ENCODE data around the gene UIMC1. TPM values are rescaled to one million over a fixed set of nuclear protein-coding genes. Genes with fewer than 3 reads are reported as not detected.

UIMC1 gene
- total RNA-seq, 1 donor from 2014 or later, result 72.5 TPM

DNA sequence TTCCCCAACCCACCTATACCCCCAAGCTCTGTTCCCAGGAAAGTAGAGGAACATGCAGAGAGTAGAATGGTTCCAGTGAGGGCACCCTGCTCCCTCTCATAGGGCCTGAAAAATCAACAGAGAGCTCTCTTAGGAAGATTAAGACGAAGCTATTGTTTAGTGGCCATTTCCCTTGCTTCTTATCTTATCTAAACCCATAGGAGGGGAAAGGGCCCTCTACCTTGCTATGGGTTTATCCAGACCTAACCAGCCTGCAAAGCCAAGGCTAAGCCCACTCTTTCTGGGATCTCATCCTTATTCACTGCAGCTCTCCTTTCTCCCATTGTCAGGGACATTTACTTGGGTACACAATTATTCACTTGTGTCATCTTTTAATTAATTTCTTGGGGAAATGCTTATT lies 68.1 kb downstream of the UIMC1 start:
- DNase-seq (no peak), ATAC-seq (ENCODE audit: low read depth) (no peak)
- ChIA-PET POLR2A (no interaction called here), CTCF (no interaction called here)
- TF ChIP-seq, protein P1, sequence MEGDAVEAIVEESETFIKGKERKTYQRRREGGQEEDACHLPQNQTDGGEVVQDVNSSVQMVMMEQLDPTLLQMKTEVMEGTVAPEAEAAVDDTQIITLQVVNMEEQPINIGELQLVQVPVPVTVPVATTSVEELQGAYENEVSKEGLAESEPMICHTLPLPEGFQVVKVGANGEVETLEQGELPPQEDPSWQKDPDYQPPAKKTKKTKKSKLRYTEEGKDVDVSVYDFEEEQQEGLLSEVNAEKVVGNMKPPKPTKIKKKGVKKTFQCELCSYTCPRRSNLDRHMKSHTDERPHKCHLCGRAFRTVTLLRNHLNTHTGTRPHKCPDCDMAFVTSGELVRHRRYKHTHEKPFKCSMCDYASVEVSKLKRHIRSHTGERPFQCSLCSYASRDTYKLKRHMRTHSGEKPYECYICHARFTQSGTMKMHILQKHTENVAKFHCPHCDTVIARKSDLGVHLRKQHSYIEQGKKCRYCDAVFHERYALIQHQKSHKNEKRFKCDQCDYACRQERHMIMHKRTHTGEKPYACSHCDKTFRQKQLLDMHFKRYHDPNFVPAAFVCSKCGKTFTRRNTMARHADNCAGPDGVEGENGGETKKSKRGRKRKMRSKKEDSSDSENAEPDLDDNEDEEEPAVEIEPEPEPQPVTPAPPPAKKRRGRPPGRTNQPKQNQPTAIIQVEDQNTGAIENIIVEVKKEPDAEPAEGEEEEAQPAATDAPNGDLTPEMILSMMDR (IDR thresholded peaks at IDR 0.05), result no peak
- Mint-ChIP-seq H3K27me3 (no peaks in the 10 kb centered on the region), H3K4me1 (no peaks in the 10 kb centered on the region), H3K4me3 (no peak overlapping the region), H3K9me3 (no peaks in the 10 kb centered on the region), H3K27ac (no peak overlapping the region), H3K36me3 (ENCODE audit: low read depth) (peaks cover 80% of the 10 kb centered on the region)
- intact Hi-C loops (cut with micrococcal nuclease), result no loop called here

DNA sequence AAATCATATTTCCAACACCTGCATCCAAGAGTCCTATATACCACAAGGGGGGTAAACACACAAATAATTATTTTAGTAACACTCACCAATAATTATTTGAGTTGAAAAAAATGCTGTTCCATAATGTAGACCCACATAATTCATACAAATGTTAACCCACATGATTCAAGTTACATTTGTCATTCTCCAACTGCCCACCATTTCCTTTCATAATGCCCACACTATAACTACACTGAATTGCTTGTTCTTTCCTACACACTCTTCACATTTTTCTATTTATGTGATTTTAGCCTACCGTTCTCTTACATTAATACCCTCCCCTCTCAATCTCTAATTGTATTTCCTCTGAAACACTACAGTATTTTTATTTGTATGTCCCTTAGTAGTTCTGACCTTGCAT lies 71.6 kb downstream of the UIMC1 start:
- H3K4me1 Mint-ChIP-seq, result peaks cover 12% of the 10 kb centered on the region
- H3K4me3 Mint-ChIP-seq, result no peak overlapping the region
- H3K27ac Mint-ChIP-seq, result no peak overlapping the region
- CTCF ChIA-PET, result no interaction called here
- intact Hi-C loops (cut with micrococcal nuclease), result no loop called here
- POLR2A ChIA-PET, result no interaction called here
- H3K27me3 Mint-ChIP-seq, result no peaks in the 10 kb centered on the region
- ATAC-seq (ENCODE audit: low read depth) (no peak), DNase-seq (no peak)
- no peaks in the 10 kb centered on the region for H3K9me3 Mint-ChIP-seq
- TF ChIP-seq, protein P1 (IDR thresholded peaks at IDR 0.05), result no peak
- H3K36me3 Mint-ChIP-seq (ENCODE audit: low read depth), result peaks cover 85% of the 10 kb centered on the region

DNA sequence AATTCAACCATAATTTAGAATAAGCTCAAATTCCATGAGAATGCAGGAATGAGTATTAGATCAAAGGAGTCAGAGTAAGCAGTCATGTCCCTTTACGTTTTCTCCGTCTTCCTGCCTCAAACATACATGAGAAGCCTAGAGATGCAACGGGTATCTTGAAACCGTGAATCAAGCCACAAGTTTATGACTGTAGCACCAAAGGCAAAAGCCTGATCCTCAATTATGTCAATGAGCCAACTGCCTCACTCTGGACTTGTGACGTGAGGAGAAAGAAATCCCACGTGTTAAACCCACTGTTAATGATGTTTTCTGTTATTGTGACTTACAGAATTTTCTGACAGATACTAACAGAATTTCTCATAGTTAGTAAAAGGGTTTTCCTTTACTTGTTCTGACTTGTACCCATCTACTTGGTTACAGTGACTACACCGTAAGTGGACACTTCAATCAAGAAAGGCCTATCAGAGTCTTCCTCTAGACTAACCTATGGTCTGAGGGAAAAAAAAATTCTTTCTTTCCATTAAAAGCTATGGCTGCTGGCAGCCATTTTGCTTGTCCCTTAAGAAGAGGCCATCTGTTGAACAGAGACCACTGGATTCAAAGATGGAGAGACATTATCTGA lies 72.2 kb downstream of the UIMC1 start:
- no peaks in the 10 kb centered on the region for H3K27me3 Mint-ChIP-seq
- ATAC-seq (ENCODE audit: low read depth) (no peak), DNase-seq (no peak)
- peaks cover 12% of the 10 kb centered on the region for H3K4me1 Mint-ChIP-seq
- TF ChIP-seq, protein P1 (IDR thresholded peaks at IDR 0.05), result no peak
- no peak overlapping the region for H3K27ac Mint-ChIP-seq
- no peak overlapping the region for H3K4me3 Mint-ChIP-seq
- ChIA-PET POLR2A (no interaction called here), CTCF (no interaction called here)
- intact Hi-C loops (cut with micrococcal nuclease), result no loop called here
- H3K36me3 Mint-ChIP-seq (ENCODE audit: low read depth), result peaks cover 82% of the 10 kb centered on the region
- no peaks in the 10 kb centered on the region for H3K9me3 Mint-ChIP-seq

DNA sequence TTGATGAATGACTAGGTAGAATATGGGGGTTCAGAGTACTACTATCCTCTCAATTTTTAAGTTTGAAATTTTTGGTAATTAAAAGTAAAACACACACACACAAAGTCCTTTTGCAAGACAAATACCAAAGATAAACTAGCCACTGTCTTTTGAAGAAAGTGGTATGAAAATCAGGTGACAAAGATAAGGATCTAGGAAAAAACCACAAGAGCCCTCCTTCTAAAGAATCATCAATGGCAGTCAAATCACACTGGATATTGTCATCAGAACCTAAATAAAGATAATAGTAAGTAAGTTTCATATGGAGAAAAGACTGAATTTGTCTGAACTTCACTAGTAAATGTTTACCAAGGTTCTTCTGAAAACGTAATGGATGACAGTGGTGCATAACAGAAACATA lies 76.9 kb downstream of the UIMC1 start:
- peaks cover 12% of the 10 kb centered on the region for H3K4me1 Mint-ChIP-seq
- no peaks in the 10 kb centered on the region for H3K9me3 Mint-ChIP-seq

DNA sequence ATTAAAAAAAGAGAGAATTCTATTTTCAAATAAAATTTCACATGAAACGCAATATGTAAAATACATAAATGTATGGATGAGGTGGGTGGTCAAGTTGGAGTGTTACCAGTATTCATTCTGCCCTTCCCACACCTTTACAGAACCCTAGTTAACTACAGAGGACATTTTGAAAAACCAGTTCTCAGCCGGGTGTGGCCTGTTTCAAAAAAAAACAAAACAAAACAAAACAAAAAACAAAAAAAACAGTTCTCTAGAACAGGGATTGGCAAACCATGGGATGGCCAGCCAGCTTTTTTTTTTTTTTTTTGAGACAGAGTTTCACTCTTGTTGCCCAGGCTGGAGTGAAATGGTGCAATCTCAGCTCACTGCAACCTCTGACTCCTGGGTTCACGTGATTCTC lies 79.0 kb downstream of the UIMC1 start:
- ChIA-PET CTCF (interaction anchor here (0.7 kb wide), 1 partner anchor 692 kb away, joined by 3 read pairs; no protein-coding TSS in a partner anchor), POLR2A (no interaction called here)
- no peak for ATAC-seq (ENCODE audit: low read depth)
- H3K9me3 Mint-ChIP-seq, result no peaks in the 10 kb centered on the region
- TF ChIP-seq, protein P1 (IDR thresholded peaks at IDR 0.05), result no peak
- DNase-seq, result no peak
- peaks cover 12% of the 10 kb centered on the region for H3K4me1 Mint-ChIP-seq
- intact Hi-C loops (cut with micrococcal nuclease), result no loop called here
- H3K27me3 Mint-ChIP-seq, result no peaks in the 10 kb centered on the region
- no peak overlapping the region for H3K4me3 Mint-ChIP-seq
- peaks cover 58% of the 10 kb centered on the region for H3K36me3 Mint-ChIP-seq (ENCODE audit: low read depth)
- H3K27ac Mint-ChIP-seq, result no peak overlapping the region

More for the DNA sequence above, 76.9 kb downstream of the UIMC1 start:
- TF ChIP-seq, protein P1 (IDR thresholded peaks at IDR 0.05), result no peak
- intact Hi-C loops (cut with micrococcal nuclease), result no loop called here
- H3K27ac Mint-ChIP-seq, result no peak overlapping the region
- H3K4me3 Mint-ChIP-seq, result no peak overlapping the region
- ATAC-seq (ENCODE audit: low read depth) (no peak), DNase-seq (no peak)
- H3K36me3 Mint-ChIP-seq (ENCODE audit: low read depth), result peaks cover 68% of the 10 kb centered on the region
- CTCF ChIA-PET, result no interaction called here
- POLR2A ChIA-PET, result no interaction called here
- H3K27me3 Mint-ChIP-seq, result no peaks in the 10 kb centered on the region

Measured in activated B cell treated with CpG ODN at 0.5 μM for 24 hours (primary cell).